ENCODE data around the gene STARD7.
A peak's percentile ranks its signal among the peaks of the same experiment; 100 is the strongest.

Gene STARD7

DNA sequence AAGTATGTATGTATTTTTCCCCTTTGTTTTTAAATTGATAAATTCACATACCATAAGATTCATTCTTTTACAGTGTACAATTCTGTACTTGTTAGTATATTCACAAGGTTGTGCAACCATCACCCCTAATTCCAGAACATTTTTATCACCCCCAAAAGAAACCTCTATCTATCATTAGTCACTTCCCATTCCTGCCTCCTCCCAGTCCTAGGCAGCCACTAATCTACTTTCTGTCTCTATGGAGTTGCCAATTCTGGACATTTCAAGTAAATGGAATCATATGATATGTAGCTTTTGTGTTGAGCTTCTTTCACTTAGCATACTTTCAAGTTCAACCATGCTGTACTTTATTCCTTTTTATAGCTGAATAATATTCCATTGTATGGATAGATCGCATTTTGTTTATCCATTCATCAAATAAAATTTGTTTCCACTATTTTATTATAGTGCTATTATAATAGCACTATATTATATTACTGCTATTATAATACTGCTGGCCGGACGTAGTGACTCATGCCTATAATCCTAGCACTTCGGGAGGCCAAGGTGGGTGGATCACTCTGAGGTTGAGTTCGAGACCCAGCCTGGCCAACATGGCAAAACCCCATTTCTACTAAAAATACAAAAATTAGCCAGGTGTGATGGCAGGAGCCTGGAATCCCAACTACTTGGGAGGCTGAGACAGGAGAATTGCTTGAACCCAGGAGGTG, 10.9 kb downstream of the STARD7 start:
- DNase-seq (ENCODE audit: low read depth) = no peak

DNA sequence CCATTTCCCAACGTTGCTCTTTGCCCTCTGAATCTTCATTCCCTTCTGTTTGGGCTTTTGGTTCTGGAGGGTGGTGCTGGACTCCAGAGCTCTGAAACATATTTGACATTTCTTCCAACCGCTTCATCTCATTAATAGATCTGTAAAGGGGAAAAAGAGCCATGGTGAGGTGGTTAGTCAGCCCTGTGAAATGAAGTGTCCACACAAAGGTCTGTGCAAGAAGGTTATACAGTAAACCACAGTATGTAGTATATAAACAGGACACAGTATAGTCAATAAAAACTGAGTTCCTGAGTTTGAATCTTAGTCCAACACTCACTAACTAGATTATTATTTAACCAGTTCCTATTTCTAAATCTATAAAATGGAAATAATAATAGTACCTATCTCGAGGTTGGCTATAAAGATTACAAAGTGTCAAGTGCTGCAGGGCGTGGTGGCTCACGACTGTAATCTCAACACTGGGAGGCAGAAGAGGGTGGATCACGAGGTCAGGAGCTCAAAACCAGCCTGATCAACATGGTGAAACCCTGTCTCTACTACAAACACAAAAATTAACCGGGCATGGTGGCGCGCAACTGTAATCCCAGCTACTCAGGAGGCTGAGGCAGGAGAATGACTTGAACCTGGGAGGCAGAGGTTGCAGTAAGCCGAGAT, 13.1 kb downstream of the STARD7 start:
- DNase-seq (ENCODE audit: low read depth) = no peak

DNA sequence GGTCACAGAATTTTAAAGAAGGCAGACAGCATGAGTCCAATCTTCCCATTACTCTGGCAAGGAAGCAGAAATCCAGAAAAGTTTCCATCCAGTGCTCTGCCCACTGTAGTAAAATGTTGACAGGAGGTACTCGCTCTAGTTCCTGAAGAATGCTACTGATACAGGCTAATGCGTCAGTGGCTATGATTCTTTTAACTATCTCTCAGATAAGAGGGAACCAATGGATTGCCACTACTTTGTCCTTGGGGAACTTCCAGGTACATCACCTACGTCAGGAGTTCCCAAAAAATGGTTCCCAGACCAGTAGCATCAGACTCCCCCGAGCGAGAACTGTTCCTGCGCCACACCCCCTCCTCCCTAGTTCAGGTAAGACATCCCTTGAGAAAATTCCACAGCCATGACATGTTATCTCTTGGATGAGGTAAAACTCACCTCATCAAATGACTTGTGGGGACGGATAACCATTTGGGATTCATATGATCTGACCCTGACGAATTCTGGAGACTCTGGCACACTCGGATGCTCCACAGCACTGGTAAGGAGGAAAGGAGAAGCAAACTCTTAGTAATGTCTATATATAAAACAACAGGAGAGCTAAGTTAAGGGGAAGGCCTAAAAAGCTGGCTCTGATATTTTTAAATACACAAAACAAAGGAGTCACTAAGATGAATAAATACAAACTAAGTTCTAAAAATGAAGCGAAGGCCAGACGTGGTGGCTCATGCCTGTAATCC, 16.5 kb downstream of the STARD7 start:
- DNase-seq (ENCODE audit: low read depth) = no peak

DNA sequence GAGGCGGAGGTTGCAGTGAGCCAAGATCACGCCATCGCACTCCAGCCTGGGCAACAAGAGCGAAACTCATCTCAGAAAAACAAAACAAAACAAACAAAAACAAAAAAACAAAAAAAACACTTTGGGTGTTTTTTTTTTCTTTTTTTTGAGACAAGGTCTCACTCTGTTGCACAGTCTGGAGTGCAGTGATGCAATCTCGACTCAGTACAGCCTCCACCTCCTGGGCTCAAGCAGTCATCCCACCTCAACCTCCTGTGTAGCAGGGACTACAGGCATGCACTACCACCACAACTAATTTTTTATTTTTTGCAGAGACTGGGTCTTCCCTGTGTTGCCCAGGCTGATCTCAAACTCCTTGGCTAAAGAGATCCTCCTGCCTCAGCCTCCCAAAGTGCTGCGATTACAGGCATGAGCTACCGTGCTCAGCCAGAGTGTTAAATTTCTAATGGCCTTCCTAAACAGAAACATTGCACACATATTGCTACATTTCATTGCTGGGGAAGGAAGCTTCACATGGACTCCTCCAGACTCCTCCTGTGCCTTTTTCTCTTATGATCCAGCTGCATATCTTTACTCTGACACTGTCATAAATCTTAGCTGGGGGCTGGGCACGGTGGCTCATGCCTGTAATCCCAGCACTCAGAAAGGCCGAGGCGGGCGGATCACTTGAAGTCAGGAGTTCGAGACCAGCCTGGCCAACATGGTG, 19.7 kb downstream of the STARD7 start:
- DNase-seq (ENCODE audit: low read depth) = no peak

DNA sequence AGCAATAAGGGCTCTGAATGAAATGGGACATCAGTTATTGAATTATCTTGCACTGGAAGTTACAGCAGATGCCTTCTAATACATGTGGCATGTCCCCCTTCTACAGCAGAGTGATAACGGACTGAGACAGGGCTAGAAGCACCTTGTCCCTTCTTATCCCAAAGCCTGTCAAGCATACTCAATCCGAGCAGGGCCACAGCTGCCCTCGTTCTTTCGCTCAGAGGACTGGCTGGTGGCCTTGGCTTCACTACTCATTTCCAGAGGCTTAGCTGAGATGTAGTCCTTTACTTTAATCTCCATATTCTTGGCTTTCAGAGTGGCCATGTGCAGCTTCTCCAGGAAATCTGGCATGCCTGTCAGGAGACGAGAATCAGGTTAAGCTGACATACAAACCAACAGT, 22.1 kb downstream of the STARD7 start:
- DNase-seq (ENCODE audit: low read depth) = no peak

DNA sequence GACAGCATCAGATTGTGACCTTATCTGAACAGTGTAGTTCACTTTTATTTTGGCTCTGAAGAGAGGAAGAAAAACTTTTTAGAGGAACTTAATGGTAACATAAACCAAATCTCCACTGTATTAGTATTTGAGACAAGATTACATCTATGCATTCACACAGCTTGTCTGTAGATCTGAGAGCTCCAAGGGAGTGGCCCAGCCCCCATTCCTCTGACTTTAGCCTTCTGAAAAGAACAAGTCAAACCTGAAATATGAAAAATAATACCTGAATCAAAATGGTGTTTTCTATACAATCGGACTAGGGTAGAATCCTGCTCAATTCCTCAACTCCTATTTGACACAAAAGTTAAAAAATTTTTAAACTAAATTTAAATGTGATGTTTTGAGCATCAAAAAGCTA, 23.1 kb downstream of the STARD7 start:
- no peak for DNase-seq (ENCODE audit: low read depth)

DNA sequence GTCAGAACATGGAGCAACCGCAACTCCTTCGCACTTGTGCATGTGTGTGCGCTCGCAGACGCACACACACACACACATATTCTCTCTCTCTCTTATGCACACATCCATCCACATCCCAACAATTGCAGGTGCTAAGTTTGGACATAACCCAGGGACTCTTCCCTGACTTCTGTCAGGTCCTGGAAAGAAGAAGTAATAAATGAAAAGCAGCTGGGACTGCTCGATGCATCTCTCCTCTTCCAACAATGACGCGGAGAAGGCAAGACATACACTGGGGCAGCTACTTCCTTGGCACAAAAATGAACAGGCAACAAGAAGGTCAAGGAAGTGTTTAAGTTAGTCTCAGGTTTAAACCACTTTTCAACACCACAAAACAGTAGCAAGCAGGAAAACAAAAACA, 23.6 kb downstream of the STARD7 start:
- DNase-seq (ENCODE audit: low read depth) = no peak

DNA sequence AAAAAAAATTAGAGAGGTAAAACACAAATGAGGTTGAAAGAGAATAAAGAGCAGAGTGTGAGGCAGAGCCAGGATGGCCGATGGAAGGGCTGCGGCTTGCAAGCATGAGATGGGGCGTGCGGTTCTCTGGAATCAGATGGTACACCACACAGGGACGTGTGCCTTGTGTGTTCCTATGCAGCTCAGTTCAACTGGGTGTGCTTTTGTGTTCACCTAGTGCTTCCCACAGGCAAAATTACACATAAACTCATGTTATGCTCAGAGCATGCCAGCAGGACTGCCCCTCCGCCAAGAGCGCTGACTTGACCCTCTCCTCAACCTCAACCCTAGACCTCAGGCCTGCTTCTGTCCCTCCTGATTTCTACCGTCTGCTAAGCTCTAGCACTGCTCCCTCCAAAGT, 24.4 kb downstream of the STARD7 start:
- no peak for DNase-seq (ENCODE audit: low read depth)

DNA sequence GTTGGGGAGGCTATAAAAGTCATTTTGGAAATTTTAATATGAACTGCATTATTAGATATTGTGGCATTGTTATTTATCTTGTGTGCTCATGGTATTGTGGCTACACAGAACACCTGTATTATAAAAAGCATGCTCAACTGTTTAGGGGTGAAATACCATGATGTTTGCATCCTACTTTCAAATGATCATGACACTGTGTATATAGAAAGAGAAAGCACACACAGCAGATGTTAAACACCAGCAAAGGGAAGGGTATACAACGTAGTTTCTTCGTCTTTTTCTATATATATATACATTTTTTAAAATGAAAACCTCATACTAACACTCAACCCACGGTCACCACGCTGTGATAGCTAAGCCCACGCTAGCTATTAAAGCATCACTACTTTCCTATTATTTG, 27.1 kb downstream of the STARD7 start:
- DNase-seq (ENCODE audit: low read depth) = no peak

DNA sequence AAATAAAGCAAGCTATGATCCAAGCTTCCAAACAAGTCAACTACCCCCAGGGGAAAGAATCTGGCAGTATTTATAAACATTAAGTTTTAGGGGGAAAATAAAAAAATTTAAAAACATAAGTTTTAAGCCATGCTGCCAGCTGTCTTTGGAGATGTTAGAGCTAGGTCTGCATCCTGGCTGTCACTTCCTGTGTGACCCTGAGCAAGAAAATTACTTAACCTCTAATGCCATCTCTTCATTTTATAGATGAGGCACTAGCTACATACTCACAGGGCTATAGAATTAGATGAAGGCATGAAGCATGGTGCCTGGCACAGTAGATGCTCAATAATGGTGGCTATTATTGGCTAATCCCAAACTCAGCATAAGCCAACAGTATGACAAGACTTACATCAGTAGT, 28.1 kb downstream of the STARD7 start:
- DNase-seq (ENCODE audit: low read depth) = no peak

DNA sequence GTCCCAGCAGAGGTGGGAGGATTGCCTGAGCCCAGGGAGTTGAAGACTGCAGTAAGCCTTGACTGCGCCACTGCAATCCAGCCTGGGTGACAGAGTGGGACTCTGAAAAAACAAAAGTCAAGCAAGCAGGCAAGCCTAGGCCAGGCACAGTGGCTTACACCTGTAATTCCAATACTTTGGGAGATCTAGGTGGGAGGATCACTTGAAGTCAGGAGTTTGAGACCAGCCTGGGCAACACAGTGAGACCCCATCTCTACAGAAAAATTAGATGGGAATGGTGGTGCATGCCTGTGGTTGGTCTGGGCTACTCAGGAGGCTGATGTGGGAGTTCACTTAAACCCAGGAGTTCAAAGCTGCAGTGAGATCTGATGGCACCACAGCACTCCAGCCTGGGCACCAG, 28.6 kb downstream of the STARD7 start:
- no peak for DNase-seq (ENCODE audit: low read depth)

DNA sequence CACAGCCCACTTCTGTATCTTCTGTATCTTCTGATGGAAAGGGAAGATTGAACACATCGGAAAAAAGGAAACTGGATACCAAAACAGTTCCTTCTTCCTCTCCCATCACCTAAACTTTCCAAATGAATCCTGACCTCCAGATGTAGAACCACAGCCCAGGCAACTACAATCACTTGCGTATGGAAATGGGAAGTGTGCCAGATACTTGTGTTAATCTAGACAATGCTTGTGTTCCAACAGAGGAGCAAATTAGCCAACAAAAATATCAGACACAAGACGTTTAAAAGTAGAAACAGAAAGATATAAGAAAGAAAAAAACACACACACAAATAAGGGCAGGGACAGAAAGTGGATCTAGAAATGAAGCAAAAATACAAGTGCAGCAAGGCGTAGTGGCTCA, 32.0 kb downstream of the STARD7 start:
- no peak for DNase-seq (ENCODE audit: low read depth)

DNA sequence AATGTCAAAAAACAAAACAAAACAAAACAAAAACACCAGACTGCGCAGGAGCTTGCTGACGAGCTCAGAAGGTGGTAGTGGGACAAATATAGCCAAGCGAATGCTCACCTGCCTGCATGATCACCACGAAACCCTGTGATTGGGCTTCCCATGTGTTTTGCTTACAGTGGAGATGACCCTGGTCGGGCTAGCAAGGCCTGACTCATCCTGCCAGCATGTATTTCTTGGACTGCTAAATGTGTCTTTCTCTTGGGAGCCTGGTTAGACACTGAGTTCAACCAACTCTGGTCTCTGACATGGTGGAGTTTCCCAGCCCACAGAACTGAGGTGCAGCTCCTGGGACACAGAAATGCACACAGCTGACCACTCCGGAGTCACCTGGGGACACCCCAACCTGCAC, 32.7 kb downstream of the STARD7 start:
- no peak for DNase-seq (ENCODE audit: low read depth)

DNA sequence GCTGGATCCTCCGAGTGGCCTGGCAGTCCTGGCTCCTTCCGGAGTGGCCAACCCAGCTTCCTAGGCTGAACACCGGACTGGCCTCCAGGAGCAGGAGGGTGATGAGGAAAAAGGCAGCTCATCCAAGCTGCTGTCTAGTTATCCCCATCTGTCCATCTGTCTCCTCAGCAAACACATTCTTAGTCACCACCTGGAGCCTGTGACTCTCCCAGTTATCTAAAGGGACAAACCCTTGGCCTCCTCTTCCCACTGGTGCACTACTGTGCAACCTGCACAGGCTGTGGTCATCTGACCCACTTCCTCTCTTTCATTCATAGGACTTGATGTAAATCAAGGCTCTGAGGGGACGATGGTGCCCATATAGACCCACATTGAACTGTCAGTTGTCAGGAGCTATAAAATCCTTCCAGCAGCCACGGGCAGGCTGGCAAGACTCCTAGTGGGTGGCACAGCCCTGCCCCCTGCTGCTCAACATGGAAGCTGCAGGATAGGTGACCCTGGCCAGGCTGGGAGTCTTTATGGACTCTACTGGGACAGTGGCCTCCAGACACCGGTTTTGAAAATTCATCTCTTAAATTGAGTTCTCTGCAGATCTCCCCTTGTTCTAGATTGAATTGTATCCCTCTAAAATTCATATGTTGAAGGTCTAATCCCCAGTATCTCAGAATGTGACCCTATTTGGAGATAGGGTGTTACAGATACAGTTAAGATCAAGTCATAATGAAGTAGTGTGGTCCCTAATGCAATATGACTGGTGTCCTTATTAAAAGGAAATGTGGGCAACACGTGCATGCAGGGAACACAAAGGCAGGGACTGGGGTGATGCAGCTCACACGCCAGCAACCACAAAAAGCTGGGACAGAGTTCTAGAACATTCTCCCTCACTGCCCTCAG, 34.1 kb downstream of the STARD7 start:
- peak; percentile 70 for DNase-seq (ENCODE audit: low read depth)

DNA sequence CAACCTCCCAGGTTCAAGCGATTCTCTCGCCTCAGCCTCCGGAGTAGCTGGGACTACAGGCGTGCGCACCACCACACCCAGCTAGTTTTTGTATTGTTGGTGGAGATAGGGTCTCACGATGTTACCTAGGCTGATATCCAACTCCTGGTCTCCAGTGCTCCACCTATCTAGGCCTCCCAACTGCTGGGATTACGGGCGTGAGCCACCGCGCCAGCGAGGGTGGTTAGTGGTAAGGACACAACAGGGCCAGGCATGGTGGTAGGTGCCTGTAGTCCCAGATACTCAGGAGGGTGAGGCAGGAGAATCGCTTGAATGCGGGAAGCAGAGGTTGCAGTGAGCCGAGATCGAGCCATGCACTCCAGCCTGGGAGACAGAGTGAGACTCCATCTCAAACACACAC, 36.8 kb downstream of the STARD7 start:
- DNase-seq (ENCODE audit: low read depth) = no peak

DNA sequence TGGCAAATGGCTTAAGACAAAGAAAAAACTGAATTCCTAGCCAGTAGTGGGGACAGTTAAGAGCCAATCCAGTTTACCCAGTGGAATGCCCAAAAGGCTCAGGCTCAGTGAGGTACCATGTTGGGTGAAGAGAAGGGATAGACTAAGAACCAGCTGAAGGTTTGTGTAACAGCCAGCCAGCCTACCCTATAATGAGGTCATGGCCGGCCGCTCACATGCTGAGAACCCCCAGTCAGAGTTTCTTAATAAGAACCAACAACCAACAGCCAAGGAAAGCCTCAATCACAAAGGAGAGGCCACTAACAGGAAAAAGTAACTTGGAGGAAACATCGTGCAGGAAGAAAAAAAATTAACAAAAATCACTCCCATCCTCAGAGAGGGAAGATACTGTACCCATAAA, 38.0 kb downstream of the STARD7 start:
- DNase-seq (ENCODE audit: low read depth) = no peak

DNA sequence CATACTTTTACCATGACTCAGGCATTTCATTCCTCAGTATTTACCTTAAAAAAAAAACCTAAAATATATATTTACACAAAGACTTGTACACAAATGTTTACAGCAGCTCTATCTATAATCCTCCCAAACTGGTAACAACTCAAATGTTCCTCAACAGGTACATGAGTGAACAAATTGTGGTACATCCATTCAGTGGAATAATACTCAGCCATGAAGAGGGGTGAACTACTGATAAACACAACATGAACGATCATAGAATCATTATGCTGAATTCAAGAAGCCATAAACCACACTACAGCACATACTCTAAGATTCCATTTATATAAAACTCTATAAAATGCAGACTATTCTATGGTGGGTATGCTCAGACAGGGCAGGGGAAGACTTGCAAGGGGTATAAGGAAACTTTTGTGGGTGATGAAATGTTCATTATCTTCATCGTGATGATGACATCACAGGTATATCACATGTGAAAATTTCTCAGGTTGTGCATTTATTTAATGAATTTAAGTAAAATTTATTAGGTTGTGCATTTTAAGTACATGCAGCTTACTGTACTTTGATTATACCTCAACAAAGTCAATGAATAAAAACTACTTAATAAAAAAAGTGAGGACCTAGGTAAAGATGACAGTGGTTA, 38.6 kb downstream of the STARD7 start:
- no peak for DNase-seq (ENCODE audit: low read depth)

DNA sequence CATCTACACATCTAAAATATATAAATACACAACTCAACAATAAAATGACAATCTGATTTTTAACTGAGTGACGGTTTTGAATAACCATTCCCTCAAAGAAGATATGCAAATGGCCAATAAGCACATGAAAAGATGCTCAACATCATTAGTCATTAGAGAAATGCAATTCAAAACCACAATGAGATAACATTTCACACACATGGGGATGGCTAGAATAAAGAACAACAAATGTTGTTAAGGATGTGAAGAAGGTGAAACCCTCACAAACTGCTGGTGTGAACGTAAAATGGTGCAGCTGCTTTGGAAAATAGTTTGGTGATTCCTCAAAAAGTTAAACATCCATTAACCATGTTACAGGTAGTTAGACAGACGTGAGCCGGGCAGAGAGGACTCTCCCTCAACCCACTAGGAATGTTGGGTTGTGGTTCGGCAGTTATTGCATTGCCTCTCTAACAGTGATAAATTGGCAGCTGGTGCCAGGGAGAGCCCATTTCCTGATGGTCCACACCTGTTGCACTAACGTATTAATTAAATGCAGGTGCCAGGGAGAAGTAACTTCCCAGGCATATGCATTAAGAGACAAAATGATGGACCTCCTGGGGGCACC, 41.1 kb downstream of the STARD7 start:
- no peak for DNase-seq (ENCODE audit: low read depth)

DNA sequence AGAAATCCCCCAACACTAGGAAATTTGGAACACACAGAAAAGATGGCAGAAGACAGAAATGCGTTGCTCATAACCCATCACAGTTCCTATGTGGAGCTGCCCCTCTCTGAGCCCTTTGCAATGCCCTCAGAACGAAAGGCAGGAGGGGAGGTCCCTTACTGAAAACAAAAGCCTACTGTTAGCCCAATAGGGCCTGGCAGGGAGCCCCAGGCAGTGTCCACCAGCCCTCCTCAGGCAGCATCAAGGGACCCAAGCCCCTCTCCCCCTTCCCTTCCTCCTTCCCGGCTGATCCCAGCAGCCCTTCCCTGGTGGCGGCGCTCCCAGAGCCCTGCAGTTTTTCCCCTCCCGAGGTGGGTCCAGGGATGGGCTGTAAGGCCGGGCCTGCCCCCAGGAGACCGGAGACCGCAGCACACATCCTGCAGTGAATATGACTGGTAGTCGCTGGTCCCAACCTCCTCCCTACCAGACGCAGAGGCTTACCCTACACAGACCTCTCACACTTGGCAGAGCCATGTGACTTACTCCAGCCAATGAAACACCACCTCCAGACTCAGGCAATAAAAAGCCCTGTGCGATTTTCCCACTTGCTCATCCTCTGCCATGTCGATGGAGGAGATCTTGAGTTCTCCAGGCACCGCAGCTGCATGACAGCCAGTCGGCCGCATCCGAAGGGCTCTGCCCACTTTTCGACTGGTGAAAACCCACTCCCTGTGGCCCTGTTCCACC, 44.0 kb downstream of the STARD7 start:
- DNase-seq (ENCODE audit: low read depth) = peak; percentile 45

DNA sequence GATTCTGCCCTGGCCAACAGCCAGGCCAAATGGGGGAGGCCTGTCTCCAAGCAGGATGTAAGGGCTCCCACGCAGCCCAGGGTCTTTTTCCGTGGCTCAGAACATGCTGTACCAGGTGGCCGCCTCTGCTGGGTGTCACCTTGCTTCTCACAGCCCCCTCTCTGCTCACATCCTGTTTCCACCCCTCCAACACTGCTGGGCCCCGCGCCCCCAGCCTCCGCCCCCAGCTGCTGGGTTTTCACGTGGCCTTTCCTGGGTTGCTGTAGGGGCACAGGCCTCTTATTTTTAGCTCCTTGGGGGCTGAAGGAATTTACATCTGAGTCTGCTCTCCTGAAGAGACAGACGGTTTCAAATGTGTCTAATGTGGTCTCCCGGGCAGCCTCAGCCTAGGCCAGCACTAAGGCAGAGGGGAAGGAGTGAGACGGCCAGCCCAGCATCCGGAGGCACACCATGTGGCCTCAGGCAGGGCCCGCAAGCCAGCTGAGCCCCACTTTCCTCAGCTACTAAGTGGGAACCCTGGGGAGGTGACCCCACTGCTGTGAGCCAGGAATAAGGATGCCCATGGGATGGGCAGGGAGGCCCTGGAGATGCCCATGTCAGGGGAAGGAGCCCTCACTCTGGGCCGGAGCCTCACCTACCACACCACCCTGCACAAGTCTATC, 44.7 kb downstream of the STARD7 start:
- DNase-seq (ENCODE audit: low read depth) = peak; percentile 86

Data from stimulated activated CD8-positive, alpha-beta memory T cell treated with anti-CD3 and anti-CD28 coated beads, Interleukin-12 subunit alpha, Interleukin-12 subunit beta, amount 100 ng/mL, for 4 hours (primary cell).